Left hindlimb (tissue), 1 donor: ENCODE measurements around the gene EGFR.

Experiments
- DNase-seq: peaks from one replicate; pipeline ENCODE4 v3.0.0-alpha.2; 2018

Gene EGFR

DNA sequence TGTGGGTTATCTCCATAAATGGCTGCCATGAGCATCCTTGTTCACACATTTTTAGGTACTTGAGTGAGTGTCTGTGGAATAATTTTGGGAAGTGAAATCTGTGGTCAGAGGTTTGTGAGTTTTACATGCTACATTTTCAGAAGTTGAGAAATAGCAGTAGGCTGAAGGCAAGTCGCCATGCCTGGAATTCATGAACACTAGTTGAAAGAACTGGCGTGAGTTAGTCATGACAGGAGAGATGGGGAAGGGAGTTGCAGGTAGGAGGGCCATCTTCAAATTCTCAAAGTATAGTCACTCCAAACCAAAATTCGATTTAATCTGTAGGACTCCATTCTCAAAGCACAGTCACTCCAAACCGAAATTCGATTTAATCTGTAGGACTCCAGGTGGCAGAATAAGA is 89.6 kb downstream of the EGFR start:
- no peak for DNase-seq

DNA sequence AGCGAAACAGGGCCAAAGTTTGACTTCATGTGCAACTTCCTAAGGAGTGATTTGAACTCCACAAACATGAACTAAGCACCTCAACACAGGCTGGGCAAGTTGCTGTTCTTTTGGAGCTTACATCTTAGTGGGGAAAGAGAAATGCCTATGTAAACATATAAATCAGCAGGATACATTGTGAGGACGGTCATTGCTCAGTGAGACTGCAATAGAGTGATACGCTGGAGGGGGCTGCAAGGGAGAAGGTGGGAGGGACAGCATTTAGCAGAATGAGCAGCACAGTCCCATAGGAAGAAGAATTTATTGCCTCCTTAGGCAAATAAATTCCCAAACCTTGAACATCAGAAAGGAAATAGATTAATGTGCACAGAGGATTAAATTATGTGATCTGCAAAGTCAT is 90.0 kb downstream of the EGFR start:
- no peak for DNase-seq

DNA sequence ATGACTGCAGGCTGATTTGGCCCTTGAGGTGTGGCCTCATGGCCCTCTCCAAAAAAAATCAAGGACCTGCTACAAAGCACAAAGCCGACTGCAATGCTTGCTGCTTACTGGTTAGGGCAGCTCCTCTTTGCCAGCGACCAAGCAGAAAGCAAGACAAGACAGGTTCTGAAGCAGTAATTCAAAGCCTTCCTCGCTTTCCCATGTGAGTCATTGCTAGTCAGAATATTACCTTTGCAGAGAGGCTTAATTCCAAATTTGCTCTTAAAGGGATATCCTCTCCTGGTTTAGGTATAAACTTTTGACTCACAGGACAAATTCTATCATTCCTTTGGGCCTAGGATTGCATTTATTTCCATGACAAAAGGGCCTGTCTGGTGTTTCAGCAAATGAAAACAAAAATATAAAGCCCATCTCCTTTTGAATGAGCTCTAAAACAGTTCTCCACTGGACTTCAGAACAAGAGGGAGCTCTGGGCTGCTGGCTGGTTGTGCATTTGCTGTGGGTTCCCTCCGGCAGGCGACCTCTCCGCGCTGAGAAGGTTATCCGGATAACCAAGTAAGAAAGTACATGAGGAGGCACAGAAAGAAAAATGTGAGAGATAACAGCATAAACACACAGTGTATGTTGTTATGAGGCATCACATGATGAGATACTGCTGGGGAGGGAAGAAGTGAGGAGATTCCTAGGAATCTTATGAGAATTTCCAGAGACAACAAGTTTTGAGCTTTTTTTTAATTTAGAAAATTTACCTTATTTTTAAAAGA is 90.8 kb downstream of the EGFR start:
- DNase-seq = no peak

DNA sequence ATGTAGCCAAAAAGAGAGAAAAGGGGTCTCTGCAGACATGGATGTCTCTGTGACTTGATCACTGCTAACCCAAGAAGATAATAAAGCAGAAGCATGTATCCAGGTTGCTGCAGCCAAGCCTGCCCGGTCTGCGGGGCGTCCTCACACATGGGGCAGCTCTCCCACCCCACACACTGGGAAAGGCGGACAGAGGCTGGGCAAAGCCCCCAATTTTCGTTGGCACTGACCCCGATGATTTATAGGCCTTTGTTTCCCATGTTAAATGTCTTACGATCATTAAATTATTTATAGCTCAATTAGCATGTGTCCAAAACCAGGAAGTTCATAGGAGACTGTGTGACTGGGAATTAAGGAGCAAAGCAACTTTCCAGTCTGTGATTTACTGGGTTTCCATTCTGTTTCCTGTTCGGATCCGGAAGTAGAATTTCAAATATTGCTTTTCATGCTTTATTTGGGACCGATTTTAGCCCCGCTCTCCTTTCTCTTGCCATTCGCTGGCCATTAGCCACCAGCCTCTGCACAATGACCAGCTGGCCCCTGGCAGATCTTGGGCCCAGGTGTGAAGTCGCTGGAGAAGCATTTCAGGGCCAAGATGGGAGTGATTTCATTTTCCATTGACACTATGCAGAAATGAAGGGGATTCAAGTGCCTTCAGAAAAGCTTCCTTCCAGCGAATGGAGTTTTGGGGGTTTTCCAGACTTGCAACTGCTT is 91.6 kb downstream of the EGFR start:
- no peak for DNase-seq

DNA sequence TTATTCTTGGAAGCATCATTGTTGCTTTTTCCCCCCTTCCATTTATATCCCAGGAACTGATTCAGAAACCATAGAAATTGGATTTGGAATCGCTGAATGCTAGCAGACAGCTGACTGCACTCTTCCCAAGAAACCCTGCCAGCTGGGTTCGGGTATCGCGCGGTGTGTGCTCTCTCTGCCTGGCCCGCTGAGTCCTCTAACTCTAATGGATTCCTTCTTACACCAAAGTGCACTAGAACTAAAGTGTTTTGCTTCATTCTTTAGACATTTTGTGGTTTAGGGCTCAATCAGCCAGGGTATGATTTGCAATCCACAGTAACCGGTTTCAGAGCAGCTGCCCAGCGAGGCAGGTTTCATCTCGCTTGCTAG is 92.2 kb downstream of the EGFR start:
- peak; percentile 86 for DNase-seq

DNA sequence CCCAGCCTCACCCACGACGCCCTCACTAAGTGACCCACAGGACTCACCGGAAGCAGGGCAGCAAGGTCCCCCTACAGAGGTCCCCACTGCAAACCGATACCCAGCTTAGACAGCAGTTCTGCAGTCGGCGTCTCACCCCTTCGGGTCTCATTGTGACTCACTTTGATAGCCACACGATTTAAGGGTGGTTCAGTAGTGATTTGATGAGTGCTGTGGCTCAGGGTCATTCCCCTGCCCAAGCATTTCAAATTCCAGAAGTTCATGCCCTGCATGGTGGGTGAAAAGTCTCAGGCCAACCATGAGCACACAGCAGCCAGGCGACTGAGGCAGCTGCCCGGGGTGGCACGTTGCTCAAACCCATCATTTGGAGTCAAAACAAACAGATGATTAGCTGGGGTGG is 93.2 kb downstream of the EGFR start:
- no peak for DNase-seq

DNA sequence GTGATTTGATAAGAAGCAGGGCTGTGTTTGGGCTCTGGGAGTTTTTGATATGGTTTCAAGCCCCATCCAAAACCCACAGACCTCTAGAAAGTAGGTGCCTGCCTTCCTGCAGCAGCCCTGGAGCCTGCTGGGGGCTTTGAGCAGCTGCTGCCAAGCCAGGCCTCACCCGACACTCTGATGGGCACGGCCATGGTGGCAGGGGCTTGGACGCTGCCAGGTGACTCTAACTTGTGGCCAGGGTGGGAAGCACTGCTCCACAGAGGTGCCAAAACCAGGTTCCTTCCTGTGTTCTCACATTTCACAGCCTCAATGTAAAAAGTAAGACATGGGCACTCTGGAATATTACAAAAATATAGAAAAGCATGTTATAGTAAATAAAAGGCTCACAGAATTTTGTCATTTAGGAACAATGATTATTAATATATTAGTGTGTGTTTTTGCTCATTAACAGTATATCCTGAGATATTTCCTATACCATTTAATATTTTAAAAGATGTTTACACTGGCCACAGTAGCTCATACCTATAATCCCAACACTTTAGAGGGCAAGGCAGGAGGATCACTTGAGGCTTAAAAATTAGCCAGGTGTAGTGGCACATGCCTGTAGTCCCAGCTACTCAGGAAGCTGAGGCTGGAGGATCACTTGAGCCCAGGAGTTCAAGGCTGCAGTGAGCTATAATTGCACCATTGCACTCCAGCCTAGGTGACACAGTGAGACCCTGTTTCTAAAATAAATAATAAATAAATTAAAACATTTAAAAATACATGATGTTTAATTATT is 95.1 kb downstream of the EGFR start:
- DNase-seq = no peak

DNA sequence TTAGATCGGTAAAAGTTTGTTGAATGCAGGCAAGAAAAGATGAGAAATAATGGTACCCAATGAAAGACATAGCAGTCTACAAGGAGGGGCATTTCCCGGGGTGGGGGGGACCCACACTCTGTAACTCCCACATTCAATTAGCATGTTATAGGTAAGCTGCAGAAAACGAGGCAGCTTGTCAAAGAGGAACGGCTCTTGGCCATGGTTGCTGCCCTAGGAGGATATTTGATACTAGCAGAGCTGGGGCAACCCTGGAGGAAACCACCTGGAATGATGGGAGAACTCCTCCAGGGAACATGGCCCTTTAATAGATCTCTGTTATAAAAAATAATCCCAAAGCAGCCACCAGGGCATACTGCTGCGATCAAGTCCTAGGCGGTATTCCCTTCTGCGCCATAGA is 98.5 kb downstream of the EGFR start:
- no peak for DNase-seq

DNA sequence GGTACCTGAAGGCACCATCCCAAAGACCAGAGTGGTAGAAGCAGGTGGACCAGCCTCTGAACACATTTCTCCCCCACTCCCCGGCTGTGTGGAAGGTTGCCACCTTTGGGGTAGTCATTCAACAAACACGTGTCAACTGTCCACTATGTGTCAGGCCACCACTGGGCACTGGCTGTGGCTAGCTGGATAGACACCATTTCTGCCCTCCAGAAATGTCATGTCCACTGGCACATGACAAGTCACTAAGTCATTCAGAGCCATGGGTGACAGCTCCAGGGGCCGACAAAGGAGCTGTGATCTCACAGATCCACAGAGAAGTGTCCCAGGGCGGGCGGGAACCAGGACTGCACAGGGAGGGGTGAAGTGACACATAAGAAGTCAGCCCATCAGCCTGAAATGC is 99.6 kb downstream of the EGFR start:
- no peak for DNase-seq

DNA sequence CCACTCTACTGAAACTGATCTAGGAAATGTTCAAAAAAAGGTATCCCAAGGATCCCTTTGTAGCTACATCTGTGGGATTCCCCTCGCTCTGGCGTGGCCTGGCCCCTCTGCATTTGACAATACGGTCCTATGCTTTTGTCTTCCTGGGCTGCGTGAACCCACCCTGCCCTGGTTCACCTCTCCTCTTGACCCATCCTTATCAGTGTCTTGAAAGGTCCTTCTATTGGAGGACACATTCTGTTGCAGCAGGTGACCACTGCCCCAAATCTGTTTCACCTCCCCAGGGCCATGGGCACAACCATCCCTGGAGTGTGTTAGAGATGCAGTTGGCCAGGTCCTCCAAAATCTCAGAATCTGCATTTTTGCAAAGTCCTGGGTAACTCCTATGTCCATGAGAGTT is 100.8 kb downstream of the EGFR start:
- DNase-seq = no peak

DNA sequence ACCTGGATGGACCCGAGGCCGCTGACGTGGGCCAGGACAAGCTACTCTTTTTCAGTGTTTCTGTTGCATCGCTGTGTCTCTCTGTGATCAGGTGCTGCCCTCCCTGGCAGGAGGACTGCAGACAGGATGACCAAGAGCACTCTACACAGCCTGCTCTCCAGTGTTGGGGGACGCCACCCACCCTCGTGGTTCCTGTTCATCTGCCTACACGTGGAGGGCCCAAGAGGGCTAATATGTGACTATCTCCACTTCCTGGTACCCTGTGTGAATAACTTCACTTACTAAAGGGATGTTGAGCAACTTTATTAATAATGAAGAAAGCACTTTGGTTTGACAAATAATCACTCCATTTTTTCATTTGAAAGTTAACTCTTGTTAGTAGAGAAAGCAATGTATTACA is 101.3 kb downstream of the EGFR start:
- no peak for DNase-seq

DNA sequence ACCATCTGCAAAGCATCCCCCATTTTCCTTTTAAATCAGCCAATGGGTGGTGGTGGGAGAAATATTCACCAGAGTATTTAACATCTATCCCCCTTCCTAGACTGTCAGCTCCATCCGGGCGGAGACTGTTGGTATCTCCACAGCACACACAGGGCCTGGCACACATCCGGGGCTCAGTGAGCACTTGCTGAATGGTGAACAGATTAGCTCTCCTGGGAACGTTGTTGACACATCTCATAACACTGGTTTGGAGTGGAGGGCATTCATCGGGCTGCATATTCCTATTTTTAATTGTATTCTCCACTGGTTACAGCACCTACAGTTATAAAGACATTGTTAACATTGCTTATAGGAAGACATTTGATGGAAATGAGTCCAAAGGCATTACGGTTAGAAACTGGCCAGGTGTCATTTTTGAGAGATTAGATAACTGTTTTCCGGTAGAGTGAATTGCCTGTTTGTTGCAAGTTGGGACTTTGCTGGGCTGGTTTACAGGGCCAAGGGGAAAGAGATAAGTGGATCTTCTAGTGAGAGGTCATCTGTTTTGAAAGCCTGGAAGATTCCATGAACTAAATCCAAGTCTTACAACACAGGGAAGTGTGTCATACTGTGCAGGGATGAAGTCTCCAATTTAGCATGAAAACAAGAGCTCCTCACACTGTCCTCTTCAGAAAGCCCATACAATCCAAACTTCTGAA is 101.8 kb downstream of the EGFR start:
- no peak for DNase-seq

DNA sequence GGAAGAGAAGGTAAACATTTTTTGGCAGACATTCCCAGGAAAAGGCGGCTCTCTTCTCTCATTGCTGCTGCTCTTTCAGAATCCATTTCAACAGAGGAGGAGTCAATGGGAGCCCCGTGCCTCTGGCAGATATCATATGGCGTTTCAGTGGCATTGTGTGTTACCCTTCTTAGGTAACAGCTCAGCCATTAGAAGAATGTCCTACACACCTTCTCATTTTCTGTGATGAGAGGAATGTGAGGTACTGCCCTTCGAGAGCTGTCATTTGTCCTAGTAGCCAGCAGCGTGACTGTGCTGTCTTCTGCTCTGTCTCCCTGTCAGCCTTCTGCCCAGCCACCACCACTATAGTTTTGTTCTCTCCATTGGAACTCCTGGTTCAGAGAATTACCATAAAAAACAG is 102.4 kb downstream of the EGFR start:
- no peak for DNase-seq

DNA sequence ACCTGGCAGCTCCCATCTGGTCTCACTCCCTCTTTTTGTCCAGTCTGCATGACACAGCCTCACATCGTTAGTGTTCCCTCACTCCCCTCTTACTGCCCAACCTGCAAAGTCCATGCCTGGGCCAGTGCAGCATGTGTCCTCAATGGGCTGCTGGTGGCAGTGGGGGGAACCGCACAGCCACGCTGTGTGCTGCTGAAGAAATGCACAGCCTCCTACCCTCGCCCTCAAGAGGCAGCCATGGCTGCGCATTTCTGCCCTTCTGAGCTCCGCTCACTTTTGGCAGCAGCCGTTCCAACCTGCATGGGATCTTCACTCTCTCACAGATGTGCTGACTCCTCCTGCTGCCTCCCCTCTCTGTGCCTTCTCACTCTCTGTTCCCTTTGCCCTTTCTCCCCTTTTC is 103.4 kb downstream of the EGFR start:
- no peak for DNase-seq

DNA sequence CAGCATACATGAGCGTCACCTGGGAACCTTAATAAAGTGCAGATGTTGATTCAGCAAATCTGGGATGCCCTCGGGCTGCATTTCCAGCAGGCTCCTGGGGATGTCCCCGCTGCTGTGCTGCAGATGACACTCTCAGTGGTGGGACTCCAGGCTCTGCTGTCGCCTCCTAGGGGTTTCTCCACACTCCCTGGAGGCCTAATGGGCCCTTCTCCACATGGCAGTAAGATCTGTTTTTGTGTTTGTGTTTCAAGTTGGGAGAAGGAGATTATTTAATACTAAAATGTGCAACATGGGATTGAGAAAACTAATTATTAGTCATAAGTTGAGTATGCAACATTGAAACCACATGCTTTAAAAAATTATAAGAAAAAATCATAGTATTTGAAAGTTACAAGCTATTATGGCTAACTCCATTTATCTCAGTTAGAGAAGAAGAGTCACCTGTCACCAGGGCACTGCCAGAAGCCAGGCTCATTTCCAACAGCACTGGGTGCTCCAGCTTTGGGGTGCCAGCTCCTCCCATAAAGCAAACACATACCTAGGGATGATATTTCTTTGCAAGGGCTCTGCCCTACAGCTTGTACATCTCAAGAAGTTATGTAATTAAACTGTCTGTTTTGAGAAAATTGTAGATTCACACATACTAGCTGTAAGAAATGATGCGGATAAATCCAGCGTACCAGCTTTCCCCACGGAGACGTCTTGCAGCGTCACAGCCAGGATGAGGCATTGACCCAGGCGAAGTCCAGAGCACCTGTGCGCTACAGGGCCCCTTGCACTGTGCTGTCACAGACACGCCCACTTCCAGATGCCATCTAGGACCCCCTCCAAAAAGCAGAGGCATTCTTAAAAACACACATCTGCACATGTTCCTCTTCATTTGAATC is 106.4 kb downstream of the EGFR start:
- DNase-seq = no peak

DNA sequence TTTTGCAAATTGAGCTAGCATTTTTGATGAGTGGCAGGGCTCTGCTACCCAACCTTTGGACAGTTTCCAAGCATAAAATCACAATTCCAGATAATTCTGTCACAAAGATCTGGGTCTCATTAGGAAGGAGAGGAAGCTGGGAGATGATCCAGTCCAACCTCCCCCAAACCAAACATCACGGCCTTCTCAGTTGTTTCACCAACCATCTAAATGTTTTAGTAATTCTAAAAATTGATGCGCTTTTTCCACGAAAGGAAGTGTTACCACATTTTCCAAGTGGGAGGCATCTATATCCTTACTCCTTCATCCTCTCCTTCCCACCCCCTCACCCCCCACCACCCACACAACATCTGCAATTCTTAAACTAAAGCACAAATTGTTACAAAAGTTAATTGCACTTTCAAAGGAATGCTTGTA is 108.3 kb downstream of the EGFR start:
- DNase-seq = no peak

DNA sequence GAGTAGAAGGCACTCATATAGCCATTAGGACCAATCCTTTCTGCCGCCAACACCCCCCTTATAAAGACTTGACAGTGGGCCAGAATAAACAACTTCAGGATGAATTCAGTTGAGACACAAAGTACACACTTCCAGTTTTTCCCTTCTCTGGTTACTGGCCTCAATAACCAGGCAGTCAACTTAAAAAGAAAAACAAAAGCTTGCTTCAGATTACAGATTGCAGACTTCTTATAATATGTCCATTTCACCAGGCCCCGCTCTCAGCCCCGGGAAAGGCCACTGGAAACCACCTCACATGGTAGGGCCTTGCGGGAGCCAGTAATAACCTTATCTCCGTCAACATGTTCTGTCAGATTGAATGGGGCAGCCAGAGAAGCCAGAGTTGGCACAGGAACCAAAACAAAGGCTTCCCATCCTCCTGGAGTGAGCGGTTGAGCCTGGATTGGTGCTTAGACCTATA is 108.8 kb downstream of the EGFR start:
- no peak for DNase-seq

DNA sequence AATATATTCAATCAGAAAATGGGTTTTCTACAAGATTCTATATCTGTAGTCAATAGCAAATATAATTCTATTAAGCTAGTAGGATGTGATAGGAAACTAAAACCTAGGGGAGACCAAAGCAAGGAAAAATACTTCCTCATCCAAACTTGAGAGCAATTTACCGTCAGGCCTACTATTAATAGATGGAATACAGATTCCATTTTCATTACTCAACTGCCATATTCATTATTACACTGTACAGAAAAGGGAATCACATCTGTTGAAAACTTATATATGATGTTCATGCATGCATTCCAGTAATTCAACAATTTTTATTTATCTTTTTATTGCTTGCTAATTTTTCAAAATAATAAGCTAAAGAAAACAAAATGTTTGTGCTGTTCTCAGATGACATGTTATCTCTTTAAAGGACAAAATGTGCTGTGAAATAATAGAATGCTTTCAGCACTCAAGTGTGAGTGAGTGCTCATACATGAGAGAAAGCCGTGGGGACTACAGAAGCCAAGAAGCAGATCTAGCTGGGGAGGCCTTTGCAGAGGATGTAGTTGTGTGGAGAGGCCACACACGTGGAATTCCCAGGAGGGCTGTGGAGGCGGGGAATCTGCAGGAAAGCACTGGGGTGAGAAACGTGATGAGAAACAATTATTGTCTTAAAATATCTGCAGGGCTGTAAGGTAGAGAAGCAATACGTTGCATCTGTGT is 110.0 kb downstream of the EGFR start:
- no peak for DNase-seq

DNA sequence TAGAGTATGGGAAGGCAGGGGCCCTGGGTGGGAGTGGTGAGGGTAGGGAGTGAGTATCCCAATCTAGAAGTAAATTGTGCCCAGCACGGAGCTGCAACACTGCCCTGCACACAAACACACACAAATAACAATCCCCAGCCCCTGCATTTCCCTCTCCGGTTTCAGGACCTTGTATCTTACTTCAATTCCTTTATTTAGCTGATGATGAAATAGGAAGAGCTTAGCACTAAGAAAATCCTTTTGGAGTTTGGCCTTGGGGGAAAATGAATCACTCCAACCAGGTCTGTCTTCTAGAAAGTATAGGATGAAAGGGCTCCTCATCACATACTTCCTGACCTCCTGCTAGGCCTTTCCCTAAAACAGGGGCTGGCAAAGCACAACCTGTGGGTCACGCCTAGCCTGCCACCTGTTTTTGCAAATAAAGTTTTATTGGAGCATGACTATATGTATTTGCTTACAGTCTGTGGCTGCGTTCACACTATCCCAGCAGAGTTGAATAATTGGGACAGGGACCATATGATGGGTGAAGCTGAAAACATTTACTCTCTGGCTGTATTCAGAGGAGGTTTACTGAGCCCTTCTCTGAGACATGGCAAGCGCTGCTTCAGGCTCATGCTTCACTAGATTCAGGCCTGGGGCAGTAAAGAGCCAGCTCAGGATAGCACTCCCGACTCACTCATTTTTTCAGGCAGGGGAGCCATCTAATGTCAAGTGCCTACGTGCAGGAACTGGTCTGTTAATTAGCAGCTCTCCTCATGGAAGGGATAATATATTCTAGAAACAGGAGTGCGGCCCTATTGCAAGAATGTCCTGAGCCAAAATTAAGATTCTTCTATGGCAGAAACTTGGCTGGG is 111.0 kb downstream of the EGFR start:
- DNase-seq = no peak

DNA sequence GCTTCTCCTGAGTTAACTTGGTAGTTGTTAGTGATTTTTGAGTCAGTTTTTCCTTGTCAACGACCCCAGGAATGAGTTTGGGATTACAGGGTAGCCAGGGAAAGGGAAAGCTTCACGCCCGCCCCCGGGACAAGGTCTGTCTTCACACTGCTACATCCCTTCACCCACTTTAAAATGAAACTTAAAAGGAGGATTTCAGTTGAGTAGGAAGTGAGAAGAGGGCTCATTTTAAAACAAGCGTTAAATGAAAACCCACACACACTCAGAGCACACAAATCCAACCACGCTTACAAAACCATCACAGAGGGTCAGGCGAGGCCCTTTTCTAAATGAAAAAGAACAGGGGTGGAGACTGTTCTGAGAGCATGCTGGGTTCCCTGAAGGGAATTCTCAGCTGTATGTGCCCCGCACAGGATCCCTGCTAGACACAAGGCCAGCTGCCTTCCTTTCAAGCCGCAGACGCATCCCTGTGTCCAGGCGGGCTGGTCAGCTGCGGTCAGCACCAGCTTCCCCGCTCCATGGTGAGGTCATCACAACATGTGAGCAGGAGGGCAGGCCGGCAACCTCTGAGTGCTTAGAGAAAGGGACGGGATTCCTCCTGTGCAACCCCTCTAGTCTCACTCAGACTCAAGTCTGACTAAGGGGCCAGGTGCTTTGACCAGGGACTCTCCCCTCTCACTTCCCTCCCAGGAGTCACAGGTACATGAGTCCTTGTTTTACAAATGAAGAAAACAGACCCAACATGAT is 111.8 kb downstream of the EGFR start:
- no peak for DNase-seq
